Suppressor macrophage (primary cell): ENCODE measurements around the gene ANTXRL.
"Not testable (repeated sequence)": the region's sequence is repeated elsewhere in the genome, so short reads cannot be mapped to it uniquely, and the experiment has no call there.

Experiments used
- DNase-seq, 4 experiments: peaks; one replicate each; pipeline ENCODE4 v3.0.0-alpha.2; 2020 to 2022

ANTXRL gene

GRCh38 chr10:46308666-46309450, 22.1 kb downstream of the ANTXRL start:
- DNase-seq, result no peak

GRCh38 chr10:46309511-46310142, 22.8 kb downstream of the ANTXRL start:
- DNase-seq, result peak in 1 of 4 experiments; percentile 26

- DNase-seq, result no peak
Measured at GRCh38 chr10:46310143-46310514, 23.3 kb downstream of the ANTXRL start.

GRCh38 chr10:46310851-46311250, 24.1 kb downstream of the ANTXRL start:
- DNase-seq, result no peak

GRCh38 chr10:46311501-46311951, 24.7 kb downstream of the ANTXRL start:
- DNase-seq, result no peak

GRCh38 chr10:46311961-46312431, 25.2 kb downstream of the ANTXRL start:
- not testable (repeated sequence) for DNase-seq

- no peak for DNase-seq
Measured at GRCh38 chr10:46312953-46313352, 26.2 kb downstream of the ANTXRL start.

- DNase-seq, result no peak
Measured at GRCh38 chr10:46314071-46314470, 27.3 kb downstream of the ANTXRL start.

GRCh38 chr10:46315071-46315860, 28.5 kb downstream of the ANTXRL start:
- not testable (repeated sequence) for DNase-seq

GRCh38 chr10:46317370-46317769, 30.6 kb downstream of the ANTXRL start:
- peak in 1 of 4 experiments; percentile 0 for DNase-seq

- no peak for DNase-seq
Measured at GRCh38 chr10:46317889-46318288, 31.1 kb downstream of the ANTXRL start.

- no peak for DNase-seq
Measured at GRCh38 chr10:46318799-46319198, 32.0 kb downstream of the ANTXRL start.

- DNase-seq, result no peak
Measured at GRCh38 chr10:46319389-46319788, 32.6 kb downstream of the ANTXRL start.

GRCh38 chr10:46321770-46322169, 35.0 kb downstream of the ANTXRL start:
- DNase-seq, result no peak

- DNase-seq, result no peak
Measured at GRCh38 chr10:46323176-46323575, 36.4 kb downstream of the ANTXRL start.

- peak in 1 of 4 experiments; percentile 6 for DNase-seq
Measured at GRCh38 chr10:46325021-46325420, 38.2 kb downstream of the ANTXRL start.

GRCh38 chr10:46326066-46326465, 39.3 kb downstream of the ANTXRL start:
- DNase-seq, result peak in 3 of 4 experiments; percentile 27 to 37 (median 37)

- no peak for DNase-seq
Measured at GRCh38 chr10:46326971-46327370, 40.2 kb downstream of the ANTXRL start.

- DNase-seq, result peak in 1 of 4 experiments; percentile 1
Measured at GRCh38 chr10:46327685-46328084, 40.9 kb downstream of the ANTXRL start.

GRCh38 chr10:46328853-46329689, 42.3 kb downstream of the ANTXRL start:
- peak; percentile 42 to 74 (median 56) for DNase-seq

- DNase-seq, result peak in 1 of 4 experiments; percentile 1
Measured at GRCh38 chr10:46329690-46330016, 42.9 kb downstream of the ANTXRL start.

GRCh38 chr10:46330894-46331293, 44.1 kb downstream of the ANTXRL start:
- DNase-seq, result peak; percentile 15 to 75 (median 48)
